ENCODE measurements around the gene ZCCHC7.
A peak's percentile ranks its signal among the peaks of the same experiment; 100 is the strongest.
"Not testable (repeated sequence)": the region's sequence is repeated elsewhere in the genome, so short reads cannot be mapped to it uniquely, and the experiment has no call there.

The ZCCHC7 gene

GRCh38 chr9:37149666-37150308 lies 29.4 kb downstream of the ZCCHC7 start:
- DNase-seq (no peak), ATAC-seq (no peak)
- no peaks in the 10 kb centered on the region for H3K27me3 Mint-ChIP-seq
- H3K9me3 Mint-ChIP-seq: no peaks in the 10 kb centered on the region
- peaks cover 25% of the 10 kb centered on the region for H3K4me1 Mint-ChIP-seq
- H3K27ac Mint-ChIP-seq: peak overlapping the region in 1 of 2 donors; percentile 15
- no peak overlapping the region for H3K4me3 Mint-ChIP-seq

GRCh38 chr9:37150415-37150814 lies 30.0 kb downstream of the ZCCHC7 start:
- Mint-ChIP-seq H3K27ac (no peak overlapping the region), H3K9me3 (no peaks in the 10 kb centered on the region), H3K4me1 (peaks cover 22% of the 10 kb centered on the region), H3K4me3 (no peak overlapping the region), H3K27me3 (no peaks in the 10 kb centered on the region)
- DNase-seq: no peak
- ATAC-seq: no peak

- Mint-ChIP-seq H3K4me1 (peaks cover 24% of the 10 kb centered on the region), H3K27me3 (no peaks in the 10 kb centered on the region), H3K27ac (no peak overlapping the region), H3K4me3 (no peak overlapping the region), H3K9me3 (no peaks in the 10 kb centered on the region)
- no peak for ATAC-seq
- DNase-seq: no peak
Measured at GRCh38 chr9:37151812-37152211, 31.4 kb downstream of the ZCCHC7 start.

- Mint-ChIP-seq H3K4me1 (peaks cover 25% of the 10 kb centered on the region), H3K9me3 (no peaks in the 10 kb centered on the region), H3K27me3 (no peaks in the 10 kb centered on the region), H3K4me3 (no peak overlapping the region), H3K27ac (no peak overlapping the region)
- no peak for DNase-seq
- ATAC-seq: no peak
Measured at GRCh38 chr9:37152365-37152764, 32.0 kb downstream of the ZCCHC7 start.

GRCh38 chr9:37155601-37156000 lies 35.2 kb downstream of the ZCCHC7 start:
- Mint-ChIP-seq H3K27ac (no peak overlapping the region), H3K9me3 (no peaks in the 10 kb centered on the region), H3K4me1 (peaks cover 7% of the 10 kb centered on the region), H3K4me3 (no peak overlapping the region), H3K27me3 (no peaks in the 10 kb centered on the region)
- ATAC-seq (no peak), DNase-seq (no peak)

- no peak overlapping the region for H3K27ac Mint-ChIP-seq
Measured at GRCh38 chr9:37156205-37156604, 35.8 kb downstream of the ZCCHC7 start.

GRCh38 chr9:37156781-37157356 lies 36.5 kb downstream of the ZCCHC7 start:
- H3K27me3 Mint-ChIP-seq: no peaks in the 10 kb centered on the region
- peaks cover 7% of the 10 kb centered on the region for H3K4me1 Mint-ChIP-seq
- DNase-seq (no peak), ATAC-seq (no peak)
- H3K9me3 Mint-ChIP-seq: no peaks in the 10 kb centered on the region
- no peak overlapping the region for H3K4me3 Mint-ChIP-seq
- H3K27ac Mint-ChIP-seq: peak overlapping the region; percentile 65 to 76

More at GRCh38 chr9:37156205-37156604, 35.8 kb downstream of the ZCCHC7 start:
- ATAC-seq (no peak), DNase-seq (no peak)
- Mint-ChIP-seq H3K27me3 (no peaks in the 10 kb centered on the region), H3K4me3 (no peak overlapping the region), H3K9me3 (no peaks in the 10 kb centered on the region), H3K4me1 (peaks cover 7% of the 10 kb centered on the region)

- Mint-ChIP-seq H3K27ac (no peak overlapping the region), H3K9me3 (no peaks in the 10 kb centered on the region), H3K4me3 (no peak overlapping the region), H3K27me3 (no peaks in the 10 kb centered on the region), H3K4me1 (peaks cover 7% of the 10 kb centered on the region)
- ATAC-seq: no peak
- DNase-seq: no peak
Measured at GRCh38 chr9:37157726-37158377, 37.5 kb downstream of the ZCCHC7 start.

GRCh38 chr9:37163299-37163698 lies 42.9 kb downstream of the ZCCHC7 start:
- Mint-ChIP-seq H3K4me3 (no peak overlapping the region), H3K27me3 (no peaks in the 10 kb centered on the region), H3K4me1 (peaks cover 7% of the 10 kb centered on the region), H3K27ac (no peak overlapping the region), H3K9me3 (no peaks in the 10 kb centered on the region)
- no peak for ATAC-seq
- DNase-seq: no peak

- not testable (repeated sequence) for ATAC-seq, H3K4me3 Mint-ChIP-seq
Measured at GRCh38 chr9:37164335-37164734, 44.0 kb downstream of the ZCCHC7 start.

GRCh38 chr9:37165644-37166043 lies 45.3 kb downstream of the ZCCHC7 start:
- Mint-ChIP-seq H3K27ac (no peak overlapping the region), H3K4me1 (peaks cover 9% of the 10 kb centered on the region), H3K9me3 (no peaks in the 10 kb centered on the region), H3K27me3 (no peaks in the 10 kb centered on the region), H3K4me3 (no peak overlapping the region)
- no peak for ATAC-seq
- no peak for DNase-seq

More at GRCh38 chr9:37164335-37164734, 44.0 kb downstream of the ZCCHC7 start:
- not testable (repeated sequence) for H3K27me3 Mint-ChIP-seq, H3K4me1 Mint-ChIP-seq, DNase-seq, H3K27ac Mint-ChIP-seq, H3K9me3 Mint-ChIP-seq

GRCh38 chr9:37167456-37168047 lies 47.2 kb downstream of the ZCCHC7 start:
- DNase-seq (no peak), ATAC-seq (no peak)
- H3K27ac Mint-ChIP-seq: no peak overlapping the region
- no peaks in the 10 kb centered on the region for H3K27me3 Mint-ChIP-seq
- peaks cover 0 to 12% of the 10 kb centered on the region in 2 donors for H3K9me3 Mint-ChIP-seq
- peaks cover 16% of the 10 kb centered on the region for H3K4me1 Mint-ChIP-seq
- no peak overlapping the region for H3K4me3 Mint-ChIP-seq

GRCh38 chr9:37172557-37172956 lies 52.2 kb downstream of the ZCCHC7 start:
- H3K4me3 Mint-ChIP-seq: no peak overlapping the region
- no peaks in the 10 kb centered on the region for H3K27me3 Mint-ChIP-seq
- peaks cover 0 to 12% of the 10 kb centered on the region in 2 donors for H3K9me3 Mint-ChIP-seq
- DNase-seq: no peak
- H3K4me1 Mint-ChIP-seq: peaks cover 20% of the 10 kb centered on the region
- no peak overlapping the region for H3K27ac Mint-ChIP-seq
- ATAC-seq: no peak

- H3K9me3 Mint-ChIP-seq: peaks cover 0 to 12% of the 10 kb centered on the region in 2 donors
- no peak overlapping the region for H3K27ac Mint-ChIP-seq
- no peak overlapping the region for H3K4me3 Mint-ChIP-seq
- H3K4me1 Mint-ChIP-seq: peaks cover 21% of the 10 kb centered on the region
- no peaks in the 10 kb centered on the region for H3K27me3 Mint-ChIP-seq
- ATAC-seq: no peak
- DNase-seq: no peak
Measured at GRCh38 chr9:37174247-37174646, 53.9 kb downstream of the ZCCHC7 start.

GRCh38 chr9:37178742-37179141 lies 58.4 kb downstream of the ZCCHC7 start:
- no peak overlapping the region for H3K4me3 Mint-ChIP-seq
- DNase-seq (no peak), ATAC-seq (no peak)
- H3K27ac Mint-ChIP-seq: no peak overlapping the region
- no peaks in the 10 kb centered on the region for H3K27me3 Mint-ChIP-seq
- H3K4me1 Mint-ChIP-seq: peaks cover 19% of the 10 kb centered on the region
- H3K9me3 Mint-ChIP-seq: no peaks in the 10 kb centered on the region

GRCh38 chr9:37179576-37179975 lies 59.2 kb downstream of the ZCCHC7 start:
- Mint-ChIP-seq H3K27me3 (no peaks in the 10 kb centered on the region), H3K9me3 (peaks cover 0 to 2% of the 10 kb centered on the region in 2 donors), H3K27ac (no peak overlapping the region), H3K4me3 (no peak overlapping the region), H3K4me1 (peaks cover 23% of the 10 kb centered on the region)
- no peak for ATAC-seq
- DNase-seq: no peak
